NT2/D1 (cell line): Measurements from ENCODE around the gene MED31.

ENCODE experiments used
- SUZ12 ChIP-seq: IDR thresholded peaks from 2 replicates; pipeline ENCODE4 v1.6.1; 2011; ENCODE audit not compliant: insufficient read length, insufficient read depth; ENCODE audit errors: extremely low read depth
- YY1 ChIP-seq: IDR thresholded peaks from 2 replicates; pipeline ENCODE4 v1.6.1; 2011; ENCODE audit not compliant: insufficient read length, insufficient read depth
- ZNF274 ChIP-seq: IDR thresholded peaks from 2 replicates; pipeline ENCODE4 v1.6.1; 2011; ENCODE audit warnings: mild to moderate bottlenecking, low read depth, low read length

GRCh38 chr17:6699997-6700947 lies 48.9 kb upstream of the MED31 start:
- no peak for TF ChIP-seq SUZ12
- no peak for TF ChIP-seq ZNF274
- TF ChIP-seq YY1: no peak
